ENCODE measurements around the gene CPOX. TPM values are rescaled to one million over a fixed set of nuclear protein-coding genes. Genes with fewer than 3 reads are reported as not detected.

CPOX gene
- polyA plus RNA-seq, 4 donors = 23.5 to 31.4 (median 24.9) TPM

DNA sequence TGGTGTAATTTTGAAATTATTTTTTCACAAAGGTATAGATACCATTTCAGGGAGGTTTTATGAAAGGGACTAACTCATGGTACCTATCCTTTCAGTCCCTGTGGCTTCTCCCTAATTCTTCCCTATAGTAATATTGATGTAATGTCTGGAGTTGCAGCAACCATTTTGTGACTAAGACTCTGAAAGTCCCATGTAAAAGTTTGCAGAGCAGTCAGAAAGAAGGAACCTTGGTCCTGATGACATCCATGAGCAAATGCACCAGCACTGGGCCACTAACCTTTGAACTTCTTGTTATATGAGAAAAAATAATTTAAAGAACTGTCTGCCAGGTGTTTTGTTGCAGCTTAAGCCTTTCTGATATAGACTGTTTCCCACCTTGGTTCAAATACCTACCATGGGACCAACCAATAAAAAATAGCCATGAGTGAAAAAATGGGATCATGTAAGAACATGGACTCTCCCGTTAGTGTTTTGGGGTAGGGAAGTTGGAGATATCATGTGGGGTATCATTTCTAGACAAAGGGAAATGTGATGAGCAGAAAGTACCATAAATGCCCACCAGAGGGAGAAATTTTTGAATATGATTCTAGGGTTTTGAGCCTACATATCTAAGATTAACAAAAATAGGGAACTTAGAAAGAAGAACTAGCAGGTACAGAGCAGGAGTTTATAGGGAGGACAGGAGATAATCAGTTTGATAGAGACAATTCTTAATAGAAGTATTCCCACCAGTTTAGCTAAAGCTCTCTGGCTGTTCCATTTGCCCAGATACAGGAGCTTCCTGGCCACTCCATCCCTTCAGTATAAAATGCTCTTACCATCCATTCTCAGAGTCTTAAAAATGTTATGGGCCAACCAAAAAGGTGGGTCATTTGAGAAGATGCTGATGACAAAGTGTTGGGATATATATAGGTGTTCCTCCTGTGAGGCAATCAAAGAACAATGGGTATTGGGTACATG is 3.4 kb upstream of the CPOX start:
- no peak for DNase-seq (ENCODE audit: low read depth in 4 of 4, low spot score in 3 of 4)

GRCh38 chr3:98596087-98596486 is 2.7 kb upstream of the CPOX start:
- no peak for DNase-seq (ENCODE audit: low read depth in 4 of 4, low spot score in 3 of 4)

GRCh38 chr3:98594628-98595324 is 1.4 kb upstream of the CPOX start:
- DNase-seq (ENCODE audit: low read depth in 4 of 4, low spot score in 3 of 4) = no peak

- DNase-seq (ENCODE audit: low read depth in 4 of 4, low spot score in 3 of 4) = no peak
These were observed 971 bp downstream of the CPOX start for GRCh38 chr3:98592345-98592935.

GRCh38 chr3:98589331-98590036 is 3.9 kb downstream of the CPOX start:
- DNase-seq (ENCODE audit: low read depth in 4 of 4, low spot score in 3 of 4) = no peak

DNA sequence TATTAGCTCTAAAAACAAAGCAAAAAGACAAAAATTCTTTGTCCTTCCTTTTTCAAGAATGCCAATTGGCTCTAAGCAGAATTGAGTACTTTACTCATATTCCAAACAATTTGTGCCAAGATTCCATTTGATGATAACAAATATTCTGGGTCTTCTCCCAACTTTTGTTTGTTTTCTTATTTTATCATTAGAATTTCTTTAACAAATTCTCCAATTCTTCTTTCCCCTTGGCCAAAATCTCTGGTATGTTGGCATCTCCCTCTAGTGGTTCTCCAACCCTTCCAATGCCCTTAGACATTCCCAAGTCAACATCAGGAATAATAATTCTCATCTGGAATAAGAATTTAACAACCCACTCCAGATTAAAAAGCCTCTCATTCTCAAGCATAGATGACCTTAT is 5.3 kb downstream of the CPOX start:
- no peak for DNase-seq (ENCODE audit: low read depth in 4 of 4, low spot score in 3 of 4)

DNA sequence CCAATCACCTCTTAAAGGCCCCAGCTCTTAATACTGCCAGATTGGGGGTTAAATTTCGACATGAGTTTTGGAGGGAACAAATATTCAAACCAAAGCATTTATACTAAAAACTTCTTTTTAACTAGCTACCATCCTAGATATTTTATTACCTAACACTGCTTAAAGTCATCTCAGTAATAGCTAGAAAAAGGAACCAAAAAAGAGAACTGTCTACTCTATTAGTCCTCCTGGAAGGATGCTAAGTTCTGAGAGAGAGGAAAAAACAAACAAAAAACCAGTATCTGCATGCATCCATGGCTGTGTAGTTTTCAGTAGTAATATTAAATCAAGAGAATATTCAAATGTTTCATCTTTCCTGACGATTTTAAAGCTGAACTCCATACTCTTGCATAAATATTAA is 5.8 kb downstream of the CPOX start:
- DNase-seq (ENCODE audit: low read depth in 4 of 4, low spot score in 3 of 4) = no peak

GRCh38 chr3:98584547-98584946 is 8.9 kb downstream of the CPOX start:
- DNase-seq (ENCODE audit: low read depth in 4 of 4, low spot score in 3 of 4) = no peak

DNA sequence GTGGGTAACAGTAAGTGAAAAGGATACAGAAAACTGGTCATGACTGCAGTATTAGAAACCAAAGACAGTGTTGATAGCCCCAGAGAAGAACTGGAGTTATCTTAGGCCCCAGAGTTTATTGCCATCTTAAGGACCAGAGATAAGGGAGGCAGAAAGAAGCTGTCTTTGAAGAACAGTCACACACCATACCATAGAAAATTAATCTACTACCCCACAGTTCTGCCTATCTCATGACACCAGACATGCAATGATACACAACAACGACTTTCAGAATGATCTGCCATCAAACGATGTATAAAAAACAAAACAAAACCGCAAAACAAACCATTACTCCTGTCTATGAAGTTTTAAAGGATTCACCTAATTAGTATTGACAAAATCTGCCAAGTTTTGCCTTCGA is 9.6 kb downstream of the CPOX start:
- DNase-seq (ENCODE audit: low read depth in 4 of 4, low spot score in 3 of 4) = no peak

DNA sequence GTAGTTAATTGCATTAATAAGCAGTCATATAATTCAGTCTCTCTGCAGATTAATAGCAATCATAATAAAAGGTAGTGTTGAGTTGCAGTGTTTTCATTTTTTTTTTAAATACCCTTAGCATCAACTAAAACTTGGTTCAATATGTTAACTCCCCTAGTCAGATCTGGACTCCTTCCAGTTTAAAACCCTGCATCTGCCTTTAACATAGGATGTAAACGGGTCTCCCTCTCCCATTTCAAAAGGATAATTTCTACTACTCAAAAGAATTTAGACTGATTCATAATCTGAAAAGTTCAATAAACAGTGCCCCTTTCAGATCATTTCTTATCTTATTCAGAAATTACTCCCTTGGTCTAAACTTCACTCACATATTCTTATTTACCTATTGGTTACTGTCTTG is 11.4 kb downstream of the CPOX start:
- no peak for DNase-seq (ENCODE audit: low read depth in 4 of 4, low spot score in 3 of 4)

- DNase-seq (ENCODE audit: low read depth in 4 of 4, low spot score in 3 of 4) = no peak
These were observed 11.9 kb downstream of the CPOX start for GRCh38 chr3:98581474-98581873.

DNA sequence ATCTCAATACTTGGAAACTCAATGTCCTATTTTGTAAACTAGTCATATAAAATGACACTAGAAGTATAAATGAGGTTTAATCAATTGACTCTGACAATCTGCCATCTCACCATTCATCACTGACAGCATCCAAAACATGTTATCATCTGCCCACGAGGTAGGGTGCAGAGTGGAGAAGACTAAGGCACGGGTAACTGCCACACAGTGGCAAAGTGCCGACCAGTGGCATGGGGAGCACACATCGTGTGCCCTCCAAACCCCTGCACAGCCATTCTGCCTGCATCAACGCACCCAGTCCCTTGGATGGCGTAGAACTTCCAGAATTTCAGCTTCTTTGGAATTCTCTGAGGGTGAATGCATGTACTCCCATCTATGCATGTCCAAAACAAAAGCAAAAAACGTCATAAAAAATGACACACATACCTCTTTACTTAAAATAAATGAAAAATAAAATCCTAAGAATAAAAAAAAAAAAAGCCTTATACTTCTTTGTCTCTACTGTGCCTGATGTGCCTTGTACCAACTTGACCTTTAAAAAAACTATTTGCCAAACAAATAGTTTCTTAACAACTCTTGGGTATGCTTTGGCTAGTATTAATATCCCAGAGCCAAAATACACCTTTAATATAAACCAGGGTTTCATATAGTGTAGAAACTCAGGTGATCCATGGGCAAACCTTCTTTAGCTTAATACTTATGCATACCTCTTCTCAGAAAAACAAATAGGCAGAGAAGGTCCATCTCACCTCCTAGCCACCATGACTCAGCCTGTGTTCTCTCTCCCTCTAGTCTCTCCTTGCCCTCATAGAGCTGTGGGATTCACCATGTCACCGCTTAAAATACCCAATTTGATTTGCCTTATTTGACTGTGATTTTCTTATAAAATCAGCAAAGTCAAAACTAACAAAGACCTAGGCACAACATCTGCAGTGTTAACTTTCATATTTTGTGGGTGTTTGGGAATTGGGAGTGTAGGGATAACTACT is 12.7 kb downstream of the CPOX start:
- DNase-seq (ENCODE audit: low read depth in 4 of 4, low spot score in 3 of 4) = no peak

DNA sequence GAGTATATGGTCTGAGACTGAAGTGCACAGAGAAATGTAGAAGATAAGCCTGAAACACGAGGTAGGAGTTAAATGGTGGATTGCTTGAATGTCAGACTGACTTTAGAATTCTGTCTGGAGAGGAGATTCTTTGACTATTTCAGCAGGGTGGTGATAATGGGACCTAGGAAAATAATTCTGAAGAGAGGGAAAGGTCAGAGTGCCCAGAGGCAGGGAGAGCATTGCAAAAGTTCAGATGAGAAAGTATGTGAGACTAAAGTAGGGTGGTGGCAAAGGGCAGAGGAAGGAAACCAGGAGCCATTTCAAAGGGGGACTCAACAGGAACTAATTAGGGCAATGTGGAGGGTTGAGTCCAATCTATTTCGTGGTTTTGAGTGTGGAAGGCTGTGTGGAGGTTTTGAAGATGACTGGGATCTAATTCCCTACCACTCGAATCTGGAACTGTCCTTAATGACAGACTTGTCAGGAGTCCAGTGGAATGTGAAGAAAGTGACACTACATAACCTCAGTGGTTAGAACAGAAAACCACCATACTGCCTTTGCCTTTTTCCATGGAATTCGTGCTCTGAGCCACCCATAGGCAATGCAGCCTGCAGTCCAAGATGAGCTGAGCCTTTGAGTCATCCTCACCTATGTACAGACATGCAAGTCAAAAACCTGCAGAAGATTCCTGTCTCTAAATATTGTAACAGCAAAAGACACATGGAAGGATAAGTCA is 16.1 kb downstream of the CPOX start:
- no peak for DNase-seq (ENCODE audit: low read depth in 4 of 4, low spot score in 3 of 4)

- no peak for DNase-seq (ENCODE audit: low read depth in 4 of 4, low spot score in 3 of 4)
These were observed 19.3 kb downstream of the CPOX start for GRCh38 chr3:98574132-98574531.

DNA sequence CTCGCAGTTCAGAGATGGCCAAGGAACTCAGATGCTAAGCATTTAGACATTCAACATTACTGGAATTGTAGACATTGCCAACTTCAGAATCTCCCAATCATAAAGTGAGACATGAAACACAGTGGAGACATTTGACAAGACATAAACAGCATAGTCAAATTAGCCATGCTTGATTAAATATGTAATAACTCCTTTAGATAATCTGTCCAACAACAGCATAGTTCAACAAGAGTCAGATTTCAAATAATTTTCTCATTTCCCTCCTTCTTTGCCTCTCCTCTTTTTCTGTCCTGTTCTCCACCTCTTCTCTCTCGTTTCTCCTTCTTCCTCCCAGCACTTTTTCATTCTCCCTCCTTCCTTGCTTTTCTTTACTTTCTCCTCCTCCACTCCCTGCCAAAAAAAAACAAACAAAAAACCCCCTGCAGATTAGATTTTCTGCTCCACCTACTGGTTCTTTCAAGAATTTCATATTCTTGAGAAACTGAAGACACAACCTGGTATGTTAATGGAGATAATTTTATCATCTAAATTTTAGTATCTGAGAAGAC is 20.2 kb downstream of the CPOX start:
- no peak for DNase-seq (ENCODE audit: low read depth in 4 of 4, low spot score in 3 of 4)

GRCh38 chr3:98568402-98568801 is 25.0 kb downstream of the CPOX start:
- DNase-seq (ENCODE audit: low read depth in 4 of 4, low spot score in 3 of 4) = no peak

- DNase-seq (ENCODE audit: low read depth in 4 of 4, low spot score in 3 of 4) = no peak
These were observed 25.6 kb downstream of the CPOX start for GRCh38 chr3:98567666-98568270.

DNA sequence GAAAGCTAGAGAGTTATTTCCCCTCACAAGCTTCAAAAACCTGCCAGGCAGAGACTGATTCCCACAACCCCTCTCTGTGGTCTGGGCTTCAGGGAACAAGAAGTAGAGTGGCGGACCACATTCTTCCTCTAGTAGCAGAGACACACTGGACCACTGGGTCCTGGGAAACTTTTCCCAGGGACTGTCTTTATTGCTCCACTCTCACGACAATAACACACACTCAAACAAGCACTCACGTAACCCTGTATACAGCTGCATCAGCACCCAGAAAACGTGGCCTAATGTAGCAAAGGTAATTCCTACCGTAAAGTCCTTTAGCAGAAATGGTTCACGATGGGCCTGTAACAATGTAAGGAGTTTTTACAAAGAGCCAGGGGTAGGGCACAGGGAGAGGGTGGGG is 27.6 kb downstream of the CPOX start:
- DNase-seq (ENCODE audit: low read depth in 4 of 4, low spot score in 3 of 4) = no peak

Measured in left renal pelvis (tissue), 4 donors.